Astrocyte (in vitro differentiated cells and primary cell): ENCODE measurements around the gene GMPR.

Experiments
- EZH2 ChIP-seq: IDR thresholded peaks from 2 replicates; pipeline ENCODE4 v1.6.1; 2012; ENCODE audit warnings: mild to moderate bottlenecking, low read length, inconsistent platforms; ENCODE audit not compliant: insufficient read depth
- TF ChIP-seq, protein P1 (sequence below): IDR thresholded peaks from 2 replicates; pipeline ENCODE4 v1.5.1; 2011; ENCODE audit warnings: low read depth, mild to moderate bottlenecking, inconsistent platforms, low read length, moderate library complexity; ENCODE audit not compliant: insufficient read depth

DNA sequence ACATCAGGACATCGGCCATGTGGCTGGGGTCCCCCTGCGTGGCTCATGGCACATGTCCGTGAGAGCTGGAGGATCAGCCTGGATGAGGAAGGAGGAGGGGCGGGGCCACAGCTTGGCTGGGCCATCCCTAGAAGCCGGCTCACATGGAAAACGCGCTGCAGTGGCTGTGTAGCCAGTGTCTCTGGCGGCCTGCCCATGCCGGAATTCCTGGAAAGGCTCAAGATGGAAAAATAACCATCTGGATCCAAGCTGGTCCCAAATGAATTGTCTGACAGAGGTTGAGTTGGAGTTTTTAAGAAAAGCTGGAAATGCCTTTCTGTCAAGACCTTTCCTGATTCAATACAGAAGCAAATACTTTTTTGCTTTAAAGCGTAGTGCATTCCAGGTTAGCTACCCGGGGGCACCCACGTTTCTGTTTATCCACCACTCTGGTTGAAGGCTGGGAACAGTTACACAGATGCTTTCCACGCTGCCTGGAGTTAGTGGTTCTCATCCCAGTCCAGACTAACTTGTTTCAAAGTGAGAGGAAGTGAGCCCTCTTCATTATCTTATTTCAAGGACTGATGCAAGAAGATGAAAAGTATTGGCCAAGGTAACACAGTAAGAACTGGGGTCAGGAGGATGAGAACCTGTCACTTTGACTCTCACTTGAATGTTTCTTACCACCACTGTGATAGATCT, 99.0 kb downstream of the GMPR start:
- TF ChIP-seq, protein P1, sequence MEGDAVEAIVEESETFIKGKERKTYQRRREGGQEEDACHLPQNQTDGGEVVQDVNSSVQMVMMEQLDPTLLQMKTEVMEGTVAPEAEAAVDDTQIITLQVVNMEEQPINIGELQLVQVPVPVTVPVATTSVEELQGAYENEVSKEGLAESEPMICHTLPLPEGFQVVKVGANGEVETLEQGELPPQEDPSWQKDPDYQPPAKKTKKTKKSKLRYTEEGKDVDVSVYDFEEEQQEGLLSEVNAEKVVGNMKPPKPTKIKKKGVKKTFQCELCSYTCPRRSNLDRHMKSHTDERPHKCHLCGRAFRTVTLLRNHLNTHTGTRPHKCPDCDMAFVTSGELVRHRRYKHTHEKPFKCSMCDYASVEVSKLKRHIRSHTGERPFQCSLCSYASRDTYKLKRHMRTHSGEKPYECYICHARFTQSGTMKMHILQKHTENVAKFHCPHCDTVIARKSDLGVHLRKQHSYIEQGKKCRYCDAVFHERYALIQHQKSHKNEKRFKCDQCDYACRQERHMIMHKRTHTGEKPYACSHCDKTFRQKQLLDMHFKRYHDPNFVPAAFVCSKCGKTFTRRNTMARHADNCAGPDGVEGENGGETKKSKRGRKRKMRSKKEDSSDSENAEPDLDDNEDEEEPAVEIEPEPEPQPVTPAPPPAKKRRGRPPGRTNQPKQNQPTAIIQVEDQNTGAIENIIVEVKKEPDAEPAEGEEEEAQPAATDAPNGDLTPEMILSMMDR = no peak
- TF ChIP-seq EZH2 = no peak
